Ovary (tissue), 3 donors: Measurements from ENCODE around the gene CAPN6.

Source experiments
- CTCF ChIP-seq, 3 donors: fragments of 450-650 bp in 2 of 3; fragments of 200-600 bp in 1 of 3; IDR thresholded peaks; one replicate each; pipeline versions ENCODE4 v1.5.1 to v1.8.0; 2016 to 2022; ENCODE audit warnings: antibody characterized with exemption in 3 of 3, mild to moderate bottlenecking in 1 of 3
- EP300 ChIP-seq: sonication (generic); formaldehyde crosslinking; IDR thresholded peaks from one replicate; pipeline ENCODE4 v1.6.1; 2017; ENCODE audit warnings: antibody characterized with exemption
- donor health status: DM: no; HTN: no; CAD: no.

DNA sequence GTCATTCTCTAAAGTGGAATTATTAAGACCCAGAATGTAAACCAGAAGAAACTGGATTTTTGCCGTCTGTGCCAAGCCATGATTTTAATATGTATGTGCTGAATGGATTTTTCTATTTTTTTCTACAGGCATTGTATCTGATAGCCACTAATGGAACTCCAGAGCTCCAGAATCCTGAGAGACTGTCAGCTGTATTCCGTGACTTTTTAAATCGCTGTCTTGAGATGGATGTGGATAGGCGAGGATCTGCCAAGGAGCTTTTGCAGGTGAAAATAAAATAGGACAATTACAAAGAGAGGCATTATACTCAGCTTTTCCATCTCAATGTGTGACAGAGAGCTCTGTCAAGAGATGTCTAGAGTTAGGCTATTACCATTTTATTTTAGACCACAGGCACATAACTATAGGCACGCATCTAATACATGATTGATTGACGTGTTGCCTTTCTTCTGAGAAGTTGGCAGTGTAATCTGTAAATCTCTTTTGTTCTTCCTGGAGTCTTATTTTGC lies 53.9 kb downstream of the CAPN6 start:
- TF ChIP-seq CTCF (IDR thresholded peaks at IDR 0.05) (no peak), EP300 (no peak)
